Measurements from ENCODE around the gene PGBD2.
A peak's percentile ranks its signal among the peaks of the same experiment; 100 is the strongest.
"Not testable (repeated sequence)": the region's sequence is repeated elsewhere in the genome, so short reads cannot be mapped to it uniquely, and the experiment has no call there.

The PGBD2 gene

GRCh38 chr1:248890549-248891498 is 15.2 kb upstream of the PGBD2 start:
- no peak for DNase-seq

GRCh38 chr1:248891758-248892157 is 14.3 kb upstream of the PGBD2 start:
- DNase-seq, result no peak

DNA sequence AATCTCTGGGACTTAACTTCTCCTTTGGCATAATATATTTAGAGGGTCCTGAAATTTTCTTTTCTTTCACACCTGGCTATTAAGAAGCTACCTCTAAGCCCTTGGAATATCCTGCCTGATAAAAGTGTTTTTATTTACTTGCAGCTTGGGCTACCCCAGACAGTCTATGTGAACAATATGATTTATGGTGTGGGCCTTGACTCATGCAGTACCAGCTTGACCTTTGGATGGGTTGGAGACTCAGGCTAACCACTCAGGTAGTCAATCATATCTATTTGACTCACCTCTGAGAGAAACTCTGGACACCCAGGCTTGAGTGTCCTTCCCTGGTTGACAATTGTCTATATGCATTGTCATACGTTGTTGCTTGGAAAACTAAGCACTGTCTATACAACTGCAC is 13.4 kb upstream of the PGBD2 start:
- DNase-seq, result no peak

- DNase-seq, result no peak
Measured at GRCh38 chr1:248894837-248895236, 11.2 kb upstream of the PGBD2 start.

DNA sequence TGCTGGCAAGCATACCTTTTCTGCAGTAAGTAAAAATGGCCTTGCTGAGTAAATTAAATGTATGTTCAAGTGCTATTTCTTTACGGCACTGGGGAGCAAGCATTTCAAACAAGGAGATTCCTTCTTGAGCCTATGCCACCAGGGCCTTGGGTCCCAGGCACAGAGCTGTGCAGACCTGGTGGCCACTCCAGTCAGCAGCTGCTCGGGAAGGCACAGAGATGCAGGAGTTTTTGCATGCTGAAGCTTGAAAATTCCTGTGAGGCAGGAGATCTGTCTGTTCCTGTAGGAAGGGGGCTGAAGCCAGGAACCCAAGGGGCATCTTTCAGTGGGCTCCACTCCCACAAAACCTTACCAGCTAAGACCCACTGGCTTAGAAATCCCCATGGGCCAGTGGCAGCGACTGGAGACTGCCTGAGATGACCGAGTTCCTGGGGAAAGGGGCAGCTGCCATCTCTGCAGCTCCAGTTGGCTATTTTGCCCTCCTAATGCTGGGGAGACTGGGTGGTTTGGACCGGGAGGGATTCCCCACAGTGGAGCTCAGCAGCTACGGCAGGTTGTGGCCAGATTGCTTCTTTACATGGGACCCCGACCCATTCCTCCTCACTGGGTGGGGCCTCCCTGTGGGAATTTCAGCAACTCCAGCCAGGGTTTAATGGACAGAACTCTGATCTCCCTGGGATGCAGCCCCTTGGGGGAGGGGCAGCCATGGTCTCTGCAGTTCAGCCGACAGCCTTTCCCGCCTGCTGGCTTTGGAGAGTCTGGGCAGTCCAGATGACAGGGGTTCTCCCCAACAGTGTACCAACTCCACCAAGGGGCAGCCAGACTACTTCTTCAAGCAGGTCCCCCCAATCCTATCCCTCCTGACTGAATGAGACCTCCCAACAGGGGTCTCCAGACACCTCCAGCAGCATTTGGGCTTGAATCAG is 8.4 kb upstream of the PGBD2 start:
- no peak for DNase-seq

GRCh38 chr1:248900637-248901036 is 5.4 kb upstream of the PGBD2 start:
- no peak for DNase-seq

DNA sequence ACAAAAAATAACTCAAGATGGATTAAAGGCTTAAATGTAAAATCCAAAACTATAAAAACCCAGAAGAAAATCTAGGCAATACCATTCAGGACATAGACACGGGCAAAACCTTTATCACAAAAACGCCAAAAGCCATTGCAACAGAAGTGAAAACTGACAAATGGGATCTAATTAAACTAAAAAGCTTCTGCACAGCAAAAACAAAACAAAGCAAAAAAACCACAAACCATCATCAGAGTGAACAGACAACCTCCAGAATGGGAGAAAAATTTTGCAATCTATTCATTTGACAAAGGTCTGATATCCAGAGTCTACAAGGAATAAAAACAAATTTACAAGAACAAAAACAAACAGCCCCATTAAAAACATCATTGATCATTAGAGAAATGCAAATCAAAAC is 4.5 kb upstream of the PGBD2 start:
- DNase-seq, result no peak

DNA sequence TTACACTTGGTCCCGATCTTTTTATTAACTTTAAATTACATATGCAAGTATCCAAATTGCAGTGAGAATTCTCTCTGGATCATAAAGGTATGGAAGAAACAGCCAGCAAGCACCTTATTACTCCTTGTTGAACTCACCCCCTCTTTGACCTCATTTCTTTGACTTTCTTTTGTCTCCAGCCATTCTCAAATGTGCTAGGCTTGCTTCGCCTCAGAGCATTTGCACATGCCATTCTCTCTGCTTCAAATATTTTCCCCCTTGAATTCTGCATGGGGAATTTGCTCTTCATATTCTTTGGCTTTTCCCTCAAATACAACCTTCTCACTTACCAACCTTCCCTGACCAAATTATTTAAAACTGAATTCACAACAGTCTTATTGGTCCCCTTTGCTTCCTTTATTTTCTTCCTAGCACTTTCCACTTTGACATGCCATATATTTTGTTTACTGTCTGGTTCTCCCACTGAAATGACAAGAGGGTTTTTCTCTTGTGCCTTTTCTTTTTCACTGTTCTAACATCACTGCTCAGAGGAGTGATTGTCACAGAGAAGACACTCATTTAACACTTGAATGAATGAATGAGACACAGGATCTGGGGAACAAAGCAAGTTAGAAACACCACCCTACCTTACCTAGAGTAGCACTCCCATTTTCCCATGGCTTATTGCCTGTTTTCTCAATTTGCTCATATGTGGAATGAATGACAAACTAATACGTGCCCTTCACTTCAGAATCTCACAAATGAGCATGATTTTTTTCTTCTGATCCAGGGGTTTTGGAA is 1.4 kb upstream of the PGBD2 start:
- DNase-seq, result no peak

DNA sequence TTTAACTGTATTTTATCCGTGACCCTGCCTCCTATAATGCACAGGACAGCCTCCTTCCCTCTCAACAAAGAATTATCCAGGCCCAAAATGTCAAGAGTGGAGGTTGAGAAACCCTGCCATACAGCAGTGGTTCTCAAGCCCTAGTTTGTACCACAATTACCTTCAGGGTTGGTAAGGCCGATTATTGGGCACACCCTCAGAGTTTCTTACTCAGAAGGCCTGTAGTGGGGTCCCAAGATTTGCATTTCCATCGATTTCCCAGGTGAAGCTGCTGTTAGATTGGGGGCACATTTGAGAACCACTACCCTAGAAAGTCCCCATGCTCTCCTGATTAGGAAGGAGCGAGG is 400 bp upstream of the PGBD2 start:
- no peak for DNase-seq

DNA sequence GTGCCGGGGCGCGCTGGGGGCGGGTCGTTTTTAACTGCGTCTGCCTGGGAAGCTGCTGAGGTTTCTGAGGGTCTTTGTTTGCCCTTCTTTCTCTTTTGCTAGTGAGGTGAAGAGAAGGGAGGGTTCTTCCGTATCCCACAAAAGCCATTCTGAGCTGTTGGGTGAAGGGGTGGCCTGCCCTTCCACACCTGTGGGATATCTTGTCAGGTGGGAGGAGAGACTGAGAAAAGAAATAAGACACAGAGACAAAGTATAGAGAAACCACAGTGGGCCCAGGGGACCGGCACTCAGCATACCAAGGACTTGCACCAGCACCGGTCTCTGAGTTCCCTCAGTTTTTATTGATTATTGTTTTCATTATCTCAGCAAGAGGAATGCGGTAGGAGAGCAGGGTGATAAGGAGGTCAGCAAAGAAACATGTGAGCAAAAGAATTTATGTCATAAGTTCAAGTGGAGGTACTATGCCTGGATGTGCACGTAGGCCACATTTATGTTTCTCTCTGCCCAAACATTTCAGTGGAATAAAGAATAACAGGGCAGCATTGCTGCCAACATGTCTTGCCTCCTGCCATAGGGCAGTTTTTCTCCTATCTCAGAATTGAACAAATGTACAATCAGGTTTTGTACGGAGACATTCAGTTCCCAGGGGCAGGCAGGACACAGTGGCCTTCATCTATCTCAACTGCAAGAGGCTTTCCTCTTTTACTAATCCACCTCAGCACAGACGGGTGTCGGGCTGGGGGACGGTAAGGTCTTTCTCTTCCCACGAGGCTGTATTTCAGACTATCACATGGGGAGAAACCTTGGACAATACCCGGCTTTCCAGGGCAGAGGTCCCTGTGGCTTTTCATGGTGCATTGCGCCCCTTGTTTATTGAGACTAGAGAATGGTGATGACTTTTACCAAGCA is 972 bp downstream of the PGBD2 start:
- DNase-seq, result no peak

- DNase-seq, result no peak
Measured at GRCh38 chr1:248910761-248911160, 4.7 kb downstream of the PGBD2 start.

DNA sequence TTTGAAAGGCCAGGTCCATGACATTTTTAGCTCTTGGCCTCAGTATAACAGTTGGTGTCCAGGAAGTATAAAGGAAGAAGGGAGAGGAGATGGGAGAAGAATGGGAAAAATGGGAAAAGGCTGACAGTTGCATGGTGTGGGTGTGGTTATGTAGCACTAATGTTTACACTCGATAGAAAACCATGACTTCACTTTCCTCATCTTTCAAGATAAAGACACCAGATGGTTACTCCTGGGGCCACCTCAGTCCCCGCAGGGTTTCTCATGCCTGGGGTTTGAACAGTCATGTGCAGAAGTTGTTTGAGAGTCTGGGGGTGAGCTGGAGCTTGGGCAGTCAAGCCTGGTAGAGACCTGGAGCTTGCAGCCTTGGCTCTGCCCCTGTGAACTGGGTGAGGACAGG is 7.9 kb downstream of the PGBD2 start:
- peak; percentile 10 for DNase-seq

DNA sequence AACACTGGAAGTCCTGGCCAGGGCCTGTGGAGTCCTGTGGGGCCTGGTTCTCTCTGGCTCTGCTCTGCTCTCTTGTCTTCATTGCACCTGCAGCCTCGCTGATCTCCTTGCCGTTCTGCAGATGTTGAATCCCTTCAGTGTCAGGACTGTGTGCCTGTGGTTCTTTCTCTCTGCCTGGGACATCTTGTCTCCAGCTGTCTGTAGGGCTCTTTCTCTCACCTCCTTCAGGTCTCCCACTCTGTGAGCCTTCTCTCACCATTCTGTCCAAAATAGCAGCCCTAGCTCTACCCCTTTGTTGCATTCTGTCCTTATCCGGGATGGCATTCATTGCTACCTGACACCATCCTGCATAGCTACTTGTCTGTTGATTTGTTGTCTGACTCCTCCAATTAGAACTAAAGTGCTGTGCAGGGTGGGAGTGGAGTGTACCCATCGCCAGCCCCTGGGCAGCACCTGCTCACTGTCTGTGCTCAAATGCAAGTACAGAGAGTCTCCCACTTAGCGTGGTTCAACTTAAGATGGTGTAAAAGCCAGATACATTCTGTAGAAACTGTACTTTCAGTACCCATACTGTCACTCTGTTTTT is 8.9 kb downstream of the PGBD2 start:
- DNase-seq, result peak; percentile 14

DNA sequence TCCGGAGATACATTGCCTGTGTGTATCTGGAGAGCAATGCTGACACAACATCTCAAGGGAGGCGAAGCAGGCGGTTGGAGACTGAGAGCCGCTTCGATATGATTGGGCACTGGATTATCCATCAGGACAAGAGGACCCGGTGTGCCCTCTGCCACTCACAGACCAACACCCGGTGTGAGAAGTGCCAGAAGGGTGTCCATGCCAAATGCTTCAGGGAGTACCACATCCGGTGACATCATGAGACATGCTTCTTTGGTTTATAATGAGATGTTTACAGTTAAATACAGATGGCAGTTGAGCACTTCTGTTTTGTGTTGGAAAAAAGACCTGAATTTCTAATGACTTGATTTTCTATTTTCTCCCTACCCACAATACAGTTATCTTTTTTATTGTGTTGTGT is 12.1 kb downstream of the PGBD2 start:
- DNase-seq, result no peak

DNA sequence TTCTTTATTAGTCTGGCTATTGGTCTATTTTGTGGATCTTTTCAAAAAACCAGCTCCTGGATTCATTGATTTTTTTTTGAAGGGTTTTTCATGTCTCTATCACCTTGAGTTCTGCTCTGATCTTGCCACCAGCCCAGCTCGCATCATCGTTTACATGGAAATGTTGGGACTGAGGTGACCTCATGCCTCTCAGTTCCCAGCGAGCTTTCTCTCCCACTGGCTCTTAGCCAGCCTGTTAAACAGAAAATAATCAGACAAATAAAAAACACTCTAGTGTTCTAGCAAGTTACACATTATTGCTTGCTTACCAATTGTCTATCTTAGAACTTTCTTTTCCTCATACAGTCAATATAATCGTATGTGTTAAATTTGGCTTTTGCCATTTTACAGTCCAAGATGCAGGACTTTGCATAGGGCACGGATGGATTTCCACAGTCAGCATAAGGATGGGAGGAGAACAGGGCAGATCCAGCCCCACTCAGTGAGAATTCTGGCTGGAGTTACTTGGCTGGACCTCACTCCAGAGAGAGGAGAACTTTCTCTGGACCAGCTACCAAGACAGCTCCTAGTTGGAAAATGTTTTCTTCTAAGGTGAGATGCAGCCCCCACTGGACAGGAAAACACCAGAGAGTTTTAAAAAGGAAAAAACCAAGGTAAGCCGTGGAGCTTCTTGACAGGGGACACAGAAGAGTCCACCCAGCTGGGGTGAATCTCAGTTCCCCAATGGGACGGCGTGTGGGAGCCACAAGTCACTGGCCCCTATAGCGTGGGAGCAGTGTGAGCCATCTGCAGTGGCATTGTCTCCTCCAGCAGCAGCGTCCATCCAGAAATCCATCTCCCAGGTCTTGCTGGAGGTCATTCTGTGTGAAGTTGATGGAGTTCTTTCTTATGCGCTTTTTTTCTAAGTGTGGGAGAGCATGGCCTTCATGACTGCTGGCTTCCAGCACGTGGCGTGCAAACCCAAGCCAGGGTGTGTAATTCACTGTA is 17.6 kb downstream of the PGBD2 start:
- DNase-seq, result no peak

DNA sequence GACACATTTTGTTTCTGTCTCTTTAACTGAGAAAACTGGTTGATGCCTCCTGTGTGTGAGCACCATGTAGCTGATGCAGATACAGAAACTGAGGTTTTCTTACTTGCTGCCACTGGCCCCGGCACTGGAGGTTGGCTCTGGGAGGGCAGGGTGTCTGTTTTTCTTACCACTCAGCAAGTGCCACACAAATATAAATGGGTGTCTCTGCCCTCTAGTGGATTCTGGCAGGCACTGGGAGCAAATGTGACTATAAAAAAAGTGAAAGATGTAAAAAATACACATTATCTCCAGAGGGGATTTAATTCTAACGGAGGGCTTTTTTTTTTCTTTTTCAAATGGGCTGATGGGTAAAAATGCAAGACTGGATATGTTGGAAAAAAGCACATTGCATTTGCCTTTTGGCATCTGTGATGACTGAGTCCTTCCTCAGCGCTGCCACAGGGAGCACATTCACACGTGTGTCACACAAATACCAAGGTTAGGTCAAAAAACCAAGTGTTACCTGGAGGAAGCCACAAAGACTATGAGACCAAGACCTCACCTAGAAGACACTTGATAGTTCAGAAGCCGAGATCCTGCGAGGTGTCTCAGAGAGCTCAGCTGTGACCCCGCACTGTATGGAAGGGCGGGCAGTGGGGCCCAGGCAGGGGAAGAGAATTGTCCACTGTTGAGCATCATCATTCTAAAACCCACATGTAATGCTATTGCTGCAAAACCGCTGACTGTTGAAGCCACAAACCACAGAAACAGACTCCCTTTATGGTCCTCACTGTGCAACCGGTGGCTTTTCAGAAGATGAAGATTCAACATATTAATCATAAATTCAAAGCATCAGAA is 18.9 kb downstream of the PGBD2 start:
- peak; percentile 35 for DNase-seq

GRCh38 chr1:248925859-248926258 is 19.8 kb downstream of the PGBD2 start:
- not testable (repeated sequence) for DNase-seq

GRCh38 chr1:248926401-248927182 is 20.6 kb downstream of the PGBD2 start:
- no peak for DNase-seq
